Loucy (cell line): ENCODE results near the gene CNOT2.

Experiments used
- CTCF ChIP-seq: fragments of 200-600 bp; sonication (generic); conservative IDR thresholded peaks from 2 replicates; pipeline ENCODE4 v1.5.1; 2014; ENCODE audit warnings: mild to moderate bottlenecking, antibody characterized with exemption, low read length
- EZH2phosphoT487 ChIP-seq: fragments of 200-600 bp; IDR thresholded peaks from 2 replicates; pipeline ENCODE4 v1.6.1; 2018; ENCODE audit warnings: antibody characterized with exemption, mild to moderate bottlenecking, moderate library complexity, borderline replicate concordance

DNA sequence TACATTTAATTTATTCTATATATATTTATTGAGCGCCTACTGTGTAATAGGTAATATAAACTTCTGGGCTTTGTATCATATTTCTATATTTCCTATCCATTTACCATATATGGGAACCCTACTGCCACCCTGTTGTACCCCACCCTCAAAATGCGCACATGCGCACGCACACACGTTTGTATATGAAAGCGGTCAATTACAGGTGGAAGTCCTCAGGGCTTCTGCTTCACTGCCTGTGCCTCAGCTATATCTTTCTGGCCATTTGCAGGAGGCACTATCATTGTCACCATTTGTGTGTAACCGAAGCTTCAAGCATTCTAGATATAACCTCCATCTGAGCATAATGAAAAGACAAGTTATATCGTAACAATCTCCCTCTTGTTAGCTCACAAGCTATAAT lies 91.5 kb downstream of the CNOT2 start:
- TF ChIP-seq CTCF (no peak), EZH2phosphoT487 (no peak)
